PC-9 (cell line): Measurements from ENCODE around the gene PSMD11. TPM values are rescaled to one million over a fixed set of nuclear protein-coding genes. Genes with fewer than 3 reads are reported as not detected.

Experiments
- BruUV-seq: library from RNA; stranded (reverse); fragments of 400-500 nt; replicated peaks from 2 replicates; lab custom pipeline; 2021; lab: Mats Ljungman, UMichigan
- CTCF ChIA-PET: fragments of 300-600 bp; sonication (Branson Sonifier 250); formaldehyde crosslinking; loops from one replicate; lab custom pipeline; 2022; ENCODE audit warnings: antibody characterized with exemption; lab: Charles Lee
- POLR2A ChIA-PET: fragments of 300-600 bp; sonication (Branson Sonifier 250); formaldehyde crosslinking; loops from one replicate; lab custom pipeline; 2022; ENCODE audit warnings: antibody characterized with exemption; ENCODE audit not compliant: unreplicated experiment; lab: Charles Lee
- DNase-seq, 2 experiments: peaks; one replicate each; pipeline versions ENCODE4 v3.0.0 to v3.0.0-alpha.2; 2015 to 2022; ENCODE audit warnings: mixed read lengths in 1 of 2
- H2AFZ ChIP-seq: fragments of 200-600 bp; sonication (generic); 2 replicates; pipeline ENCODE4 v1.8.1; 2017; ENCODE audit warnings: antibody characterized with exemption
- H3F3A ChIP-seq: fragments of 200-600 bp; sonication (generic); 2 replicates; pipeline ENCODE4 v1.8.1; 2017; ENCODE audit warnings: antibody characterized with exemption, mild to moderate bottlenecking, low read depth; ENCODE audit not compliant: insufficient read depth
- H3K27ac ChIP-seq: fragments of 200-600 bp; sonication (generic); 2 replicates; pipeline ENCODE4 v1.6.1; 2016; ENCODE audit warnings: mixed run types
- H3K27me3 ChIP-seq: fragments of 200-600 bp; sonication (generic); 2 replicates; pipeline ENCODE4 v1.6.1; 2016; ENCODE audit warnings: low read depth, mixed run types; ENCODE audit not compliant: insufficient read depth
- H3K36me3 ChIP-seq: fragments of 200-600 bp; sonication (generic); 2 replicates; pipeline ENCODE4 v1.6.1; 2016; ENCODE audit warnings: low read depth, mixed run types
- H3K4me1 ChIP-seq: fragments of 200-600 bp; sonication (generic); replicated peaks from 2 replicates; pipeline ENCODE4 v1.6.1; 2016; ENCODE audit warnings: mixed run types; ENCODE audit not compliant: insufficient read depth
- H3K4me2 ChIP-seq: fragments of 200-600 bp; sonication (generic); 2 replicates; pipeline ENCODE4 v1.6.1; 2017; ENCODE audit warnings: mixed run types
- H3K4me3 ChIP-seq: fragments of 200-600 bp; sonication (generic); 2 replicates; pipeline ENCODE4 v1.6.1; 2016; ENCODE audit warnings: mixed run types
- H3K79me2 ChIP-seq: fragments of 200-600 bp; sonication (generic); 2 replicates; pipeline ENCODE4 v1.6.1; 2017; ENCODE audit warnings: low read depth, mixed run types
- H3K9me2 ChIP-seq: fragments of 200-600 bp; sonication (generic); 2 replicates; pipeline ENCODE4 v1.8.1; 2017; ENCODE audit warnings: mild to moderate bottlenecking; ENCODE audit not compliant: insufficient read depth
- H3K9me3 ChIP-seq: fragments of 200-600 bp; sonication (generic); 2 replicates; pipeline ENCODE4 v1.8.1; 2016; ENCODE audit warnings: low read depth; ENCODE audit not compliant: insufficient read depth
- H4K20me1 ChIP-seq: fragments of 200-600 bp; sonication (generic); 2 replicates; pipeline ENCODE4 v1.8.1; 2017; ENCODE audit not compliant: insufficient read depth
- CTCF ChIP-seq: fragments of 200-600 bp; sonication (generic); conservative IDR thresholded peaks from 2 replicates; pipeline ENCODE4 v1.6.1; 2017; ENCODE audit warnings: mixed run types, antibody characterized with exemption, mild to moderate bottlenecking, moderate library complexity
- EZH2 ChIP-seq: fragments of 200-600 bp; sonication (generic); IDR thresholded peaks from 2 replicates; pipeline ENCODE4 v1.8.0; 2017; ENCODE audit warnings: antibody characterized with exemption, low read depth
- intact Hi-C: fragments of 100-400 bp; cut with micrococcal nuclease; formaldehyde crosslinking; loops from one replicate; pipeline ENCODE4 v1.10.0; 2022; ENCODE audit not compliant: unreplicated experiment
- total RNA-seq: library from RNA; stranded (reverse); gene quantifications from 2 replicates; pipeline ENCODE4 v1.2.3, GENCODE V29; 2021

The PSMD11 gene
- total RNA-seq, 1 experiment from 2014 or later: 149 TPM

- intact Hi-C loops: no loop called here
- no peak for DNase-seq
- Histone ChIP-seq H3K4me3 (no peak overlapping the region), H3K4me1 (no peaks in the 10 kb centered on the region), H3K36me3 (peaks cover 36% of the 10 kb centered on the region), H3K9me3 (no peaks in the 10 kb centered on the region), H3K79me2 (no peaks in the 10 kb centered on the region), H3K9me2 (no peaks in the 10 kb centered on the region), H3K4me2 (no peak overlapping the region), H3F3A (peaks cover 32% of the 10 kb centered on the region), H4K20me1 (peaks cover 17% of the 10 kb centered on the region; the same call in 1 of the 2 replicates), H3K27ac (no peak overlapping the region), H3K27me3 (no peaks in the 10 kb centered on the region), H2AFZ (no peak overlapping the region)
- ChIA-PET CTCF (no interaction called here), POLR2A (no interaction called here)
- TF ChIP-seq CTCF (no peak), EZH2 (no peak)
- BruUV-seq: no TSS peak
These were observed 34.8 kb downstream of the PSMD11 start for GRCh38 chr17:32479074-32479617.

GRCh38 chr17:32481193-32481592, 36.9 kb downstream of the PSMD11 start:
- no peak overlapping the region for H3K4me3 ChIP-seq
- H3K9me3 ChIP-seq: no peaks in the 10 kb centered on the region
- no peak overlapping the region for H2AFZ ChIP-seq
- H3K9me2 ChIP-seq: no peaks in the 10 kb centered on the region
- H3K79me2 ChIP-seq: no peaks in the 10 kb centered on the region
- no peak for TF ChIP-seq CTCF
- no peak for TF ChIP-seq EZH2
- CTCF ChIA-PET: interaction anchor here (0.6 to 0.7 kb wide), 2 partner anchors 11 to 559 kb away, joined by 3 read pairs; no protein-coding TSS in a partner anchor
- no peak overlapping the region for H3K27ac ChIP-seq
- peaks cover 23% of the 10 kb centered on the region for H3K36me3 ChIP-seq
- TSS peak; percentile 18 for BruUV-seq
- peaks cover 53% of the 10 kb centered on the region for H3F3A ChIP-seq
- intact Hi-C loops: no loop called here
- H4K20me1 ChIP-seq: peaks cover 17% of the 10 kb centered on the region; the same call in 1 of the 2 replicates
- H3K27me3 ChIP-seq: no peaks in the 10 kb centered on the region
- no peak overlapping the region for H3K4me2 ChIP-seq
- H3K4me1 ChIP-seq: no peaks in the 10 kb centered on the region
- POLR2A ChIA-PET: no interaction called here
- DNase-seq: no peak

DNA sequence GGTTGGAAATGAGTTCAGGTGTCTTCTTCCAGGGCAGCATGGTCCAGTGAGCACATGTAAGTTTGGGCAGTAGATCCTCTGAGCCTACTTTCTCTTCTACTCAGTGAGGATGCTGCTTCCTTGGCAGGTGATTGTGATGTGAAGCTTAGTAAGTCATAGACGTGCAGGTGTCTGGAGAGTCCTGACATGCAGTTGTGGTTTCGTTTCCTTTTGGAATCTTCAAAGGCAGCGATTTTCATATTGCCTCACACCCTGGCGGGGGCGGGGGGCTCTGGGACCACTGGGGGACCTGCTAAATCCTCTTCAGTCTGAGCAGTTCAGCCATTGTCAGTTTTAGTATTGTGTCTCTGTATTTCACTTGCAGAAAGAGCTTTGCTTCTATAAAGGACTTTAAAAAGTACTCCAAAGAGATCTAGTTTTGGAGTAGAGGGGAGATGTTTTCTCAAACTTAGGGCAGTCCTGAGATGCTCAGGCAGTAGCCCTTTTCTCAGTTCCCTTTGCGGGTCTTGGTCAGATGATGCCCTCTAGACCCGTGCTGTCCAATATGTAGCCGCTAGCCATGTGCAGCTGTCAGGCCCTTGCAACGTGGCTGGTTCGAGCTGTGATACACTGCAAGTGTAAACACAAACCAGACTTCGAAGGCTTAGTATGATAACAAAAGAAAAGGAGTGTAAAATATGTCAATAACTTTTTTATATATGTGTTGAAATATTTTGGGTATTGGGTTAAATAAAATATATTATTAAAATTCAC, 38.4 kb downstream of the PSMD11 start:
- intact Hi-C loops: loop anchor here (1.0 kb wide), 2 partner anchors 127 to 273 kb away; no protein-coding TSS in a partner anchor
- Histone ChIP-seq H3K9me3 (no peaks in the 10 kb centered on the region), H3K27ac (no peak overlapping the region), H3K4me1 (peaks cover 3% of the 10 kb centered on the region; the same call in 1 of the 2 replicates), H2AFZ (no peak overlapping the region), H3K27me3 (no peaks in the 10 kb centered on the region), H3K9me2 (no peaks in the 10 kb centered on the region), H3K4me3 (no peak overlapping the region), H3K79me2 (no peaks in the 10 kb centered on the region), H3F3A (peaks cover 54% of the 10 kb centered on the region), H4K20me1 (peaks cover 16% of the 10 kb centered on the region; the same call in 1 of the 2 replicates), H3K36me3 (peaks cover 22% of the 10 kb centered on the region), H3K4me2 (no peak overlapping the region)
- ChIA-PET POLR2A (no interaction called here), CTCF (interaction anchor here (1.1 kb wide), 2 partner anchors 68 to 395 kb away, joined by 3 read pairs; no protein-coding TSS in a partner anchor)
- TF ChIP-seq EZH2 (no peak), CTCF (no peak)
- DNase-seq: no peak
- BruUV-seq: no TSS peak
